Measurements from ENCODE around the gene BOLA2B. TPM values are rescaled to one million over a fixed set of nuclear protein-coding genes. Genes with fewer than 3 reads are reported as not detected.
A peak's percentile ranks its signal among the peaks of the same experiment; 100 is the strongest.

Gene BOLA2B
- total RNA-seq, 2 donors from 2014 or later, result 109 to 237 TPM

GRCh38 chr16:30184891-30185682 is 8.4 kb downstream of the BOLA2B start:
- Histone ChIP-seq H3K27me3 (no peaks in the 10 kb centered on the region), H3K9ac (ENCODE audit: low read depth in 2 of 2, low read length in 2 of 2) (peak overlapping the region; percentile 48 to 68), H3K4me1 (no peaks in the 10 kb centered on the region), H3K36me3 (no peaks in the 10 kb centered on the region), H3K27ac (peak overlapping the region; percentile 73), H3K9me3 (no peaks in the 10 kb centered on the region), H3K4me3 (peak overlapping the region; percentile 34)
- TF ChIP-seq CTCF (IDR thresholded peaks at IDR 0.05), result no peak
- no peak for DNase-seq
- intact Hi-C loops (cut with DNase I), result no loop called here

GRCh38 chr16:30184096-30184890 is 9.2 kb downstream of the BOLA2B start:
- Histone ChIP-seq H3K27ac (peak overlapping the region; percentile 73), H3K27me3 (no peaks in the 10 kb centered on the region), H3K9ac (ENCODE audit: low read depth in 2 of 2, low read length in 2 of 2) (peak overlapping the region; percentile 48 to 68), H3K4me1 (no peaks in the 10 kb centered on the region), H3K36me3 (no peaks in the 10 kb centered on the region), H3K4me3 (peak overlapping the region; percentile 34), H3K9me3 (no peaks in the 10 kb centered on the region)
- no peak for TF ChIP-seq CTCF (IDR thresholded peaks at IDR 0.05)
- DNase-seq, result peak; percentile 49
- intact Hi-C loops (cut with DNase I), result no loop called here

- Histone ChIP-seq H3K36me3 (no peaks in the 10 kb centered on the region), H3K9me3 (no peaks in the 10 kb centered on the region), H3K4me3 (peak within 1 kb of the TSS; percentile 34), H3K27me3 (no peaks in the 10 kb centered on the region), H3K9ac (ENCODE audit: low read depth in 2 of 2, low read length in 2 of 2) (peak within 1 kb of the TSS; percentile 71 to 77), H3K27ac (peak within 1 kb of the TSS; percentile 73), H3K4me1 (peaks cover 5% of the 10 kb centered on the region)
- peak; percentile 91 for DNase-seq
- no peak for TF ChIP-seq CTCF (IDR thresholded peaks at IDR 0.05)
- intact Hi-C loops (cut with DNase I), result no loop called here
These were observed 10.0 kb downstream of the BOLA2B start, which contains the start of gene CORO1A for GRCh38 chr16:30183233-30184095. Gene CORO1A (plus strand): TSS chr16:30183602. CDS start chr16:30185210, 1,608 bp downstream.

GRCh38 chr16:30180741-30181140 is 12.7 kb downstream of the BOLA2B start:
- Histone ChIP-seq H3K4me1 (peaks cover 5% of the 10 kb centered on the region), H3K4me3 (no peak overlapping the region), H3K27ac (no peak overlapping the region), H3K36me3 (no peaks in the 10 kb centered on the region), H3K9me3 (no peaks in the 10 kb centered on the region), H3K27me3 (no peaks in the 10 kb centered on the region), H3K9ac (ENCODE audit: low read depth in 2 of 2, low read length in 2 of 2) (no peak overlapping the region)
- intact Hi-C loops (cut with DNase I), result no loop called here
- no peak for TF ChIP-seq CTCF (IDR thresholded peaks at IDR 0.05)
- no peak for DNase-seq

- intact Hi-C loops (cut with DNase I), result no loop called here
- no peak overlapping the region for H3K27ac ChIP-seq
- no peak overlapping the region for H3K4me3 ChIP-seq
- TF ChIP-seq CTCF (IDR thresholded peaks at IDR 0.05), result no peak
- DNase-seq, result no peak
- H3K4me1 ChIP-seq, result peaks cover 5% of the 10 kb centered on the region
- no peak overlapping the region for H3K9ac ChIP-seq (ENCODE audit: low read depth in 2 of 2, low read length in 2 of 2)
- H3K36me3 ChIP-seq, result no peaks in the 10 kb centered on the region
- no peaks in the 10 kb centered on the region for H3K9me3 ChIP-seq
- no peaks in the 10 kb centered on the region for H3K27me3 ChIP-seq
These were observed 13.5 kb downstream of the BOLA2B start for GRCh38 chr16:30179931-30180330.
